Neuronal stem cell (in vitro differentiated cells): ENCODE data around the gene COL2A1.
A peak's percentile ranks its signal among the peaks of the same experiment; 100 is the strongest.

Source experiments
- DNase-seq: peaks from one replicate; pipeline ENCODE4 v3.0.0-alpha.2; 2013; ENCODE audit warnings: low spot score
- H2AFZ ChIP-seq: one replicate; pipeline ENCODE4 v1.6.1; 2013; ENCODE audit warnings: mild to moderate bottlenecking, low read length, inconsistent platforms
- H2AK5ac ChIP-seq: 2 replicates; pipeline ENCODE4 v1.6.1; 2013; ENCODE audit warnings: low read depth, mild to moderate bottlenecking, inconsistent platforms, low read length, moderate library complexity, mixed read lengths
- H2BK120ac ChIP-seq: 2 replicates; pipeline ENCODE4 v1.6.1; 2013; ENCODE audit warnings: low read depth, mild to moderate bottlenecking, inconsistent platforms, low read length, moderate library complexity, mixed read lengths
- H2BK12ac ChIP-seq: one replicate; pipeline ENCODE4 v1.6.1; 2013; ENCODE audit warnings: low read length, inconsistent platforms
- H2BK15ac ChIP-seq: 2 replicates; pipeline ENCODE4 v1.6.1; 2013; ENCODE audit warnings: mild to moderate bottlenecking, low read length, inconsistent platforms, mixed read lengths
- H2BK5ac ChIP-seq: one replicate; pipeline ENCODE4 v1.6.1; 2013; ENCODE audit warnings: inconsistent platforms, mild to moderate bottlenecking, low read length, moderate library complexity
- H3K14ac ChIP-seq: one replicate; pipeline ENCODE4 v1.6.1; 2013; ENCODE audit warnings: low read length, inconsistent platforms
- H3K18ac ChIP-seq: 2 replicates; pipeline ENCODE4 v1.6.1; 2013; ENCODE audit warnings: low read length, inconsistent platforms
- H3K23ac ChIP-seq: 2 replicates; pipeline ENCODE4 v1.6.1; 2013; ENCODE audit warnings: low read depth, mild to moderate bottlenecking, mixed read lengths, low read length, inconsistent platforms; ENCODE audit not compliant: poor library complexity
- H3K27ac ChIP-seq: replicated peaks from 3 replicates; pipeline ENCODE4 v1.5.1; 2013; ENCODE audit warnings: low read length, inconsistent platforms
- H3K27me3 ChIP-seq, 3 experiments: 2 replicates each; pipeline ENCODE4 v1.6.1; 2013; ENCODE audit warnings: low read length in 3 of 3, mild to moderate bottlenecking in 2 of 3, inconsistent platforms in 1 of 3, low read depth in 1 of 3, mixed read lengths in 1 of 3, moderate library complexity in 1 of 3; ENCODE audit not compliant: control insufficient read depth in 3 of 3, insufficient read depth in 3 of 3
- H3K36me3 ChIP-seq, 2 donors: replicated peaks in 1 of 2; 2 replicates each; pipeline ENCODE4 v1.6.1; 2013; ENCODE audit warnings: low read length in 2 of 2; ENCODE audit not compliant: control insufficient read depth in 2 of 2, insufficient read depth in 2 of 2
- H3K4ac ChIP-seq: 2 replicates; pipeline ENCODE4 v1.6.1; 2013; ENCODE audit warnings: inconsistent platforms, mild to moderate bottlenecking, low read length, moderate library complexity
- H3K4me1 ChIP-seq, 2 donors: 1 replicate in 1 of 2; 2 replicates in 1 of 2; pipeline ENCODE4 v1.6.1; 2013; ENCODE audit warnings: low read length in 2 of 2, low read depth in 1 of 2; ENCODE audit not compliant: control insufficient read depth in 2 of 2, insufficient read depth in 1 of 2
- H3K4me2 ChIP-seq: one replicate; pipeline ENCODE4 v1.6.1; 2013; ENCODE audit warnings: mild to moderate bottlenecking, low read length, inconsistent platforms; ENCODE audit not compliant: insufficient read depth, poor library complexity, severe bottlenecking
- H3K4me3 ChIP-seq, 2 donors: 2 replicates each; pipeline ENCODE4 v1.5.1; 2013; ENCODE audit warnings: low read length in 2 of 2, mild to moderate bottlenecking in 2 of 2, inconsistent platforms in 1 of 2, moderate library complexity in 1 of 2
- H3K79me1 ChIP-seq: one replicate; pipeline ENCODE4 v1.6.1; 2013; ENCODE audit warnings: low read depth, mild to moderate bottlenecking, inconsistent platforms, low read length, moderate library complexity
- H3K9ac ChIP-seq: one replicate; pipeline ENCODE4 v1.6.1; 2013; ENCODE audit warnings: mild to moderate bottlenecking, low read depth, low read length, inconsistent platforms; ENCODE audit not compliant: poor library complexity
- H3K9me3 ChIP-seq, 2 donors: replicated peaks in 1 of 2; 2 replicates each; pipeline versions ENCODE3 to v1.6.1; 2013; ENCODE audit warnings: low read length in 2 of 2, mild to moderate bottlenecking in 2 of 2, inconsistent platforms in 1 of 2, low read depth in 1 of 2, mixed read lengths in 1 of 2, moderate library complexity in 1 of 2; ENCODE audit not compliant: control insufficient read depth in 2 of 2, insufficient read depth in 1 of 2
- H4K8ac ChIP-seq: one replicate; pipeline ENCODE4 v1.6.1; 2013; ENCODE audit warnings: low read depth, mild to moderate bottlenecking, inconsistent platforms, low read length, moderate library complexity
- H4K91ac ChIP-seq: one replicate; pipeline ENCODE4 v1.6.1; 2013; ENCODE audit warnings: low read length, low read depth, mild to moderate bottlenecking, inconsistent platforms; ENCODE audit not compliant: poor library complexity
- whole genome bisulfite sequencing, 2 donors: extraction: QIAGEN DNeasy Blood & Tissue Kit; methylation state at CpG; one replicate each; pipeline ENCODE4 v1.1.7; 2013; ENCODE audit warnings: missing lambda C conversion rate in 2 of 2, mixed read lengths in 1 of 2; ENCODE audit not compliant: insufficient read length in 2 of 2, insufficient replicate concordance in 1 of 2; ENCODE audit errors: extremely low coverage in 2 of 2; 5-methylcytosine and 5-hydroxymethylcytosine counted together

COL2A1 gene

GRCh38 chr12:47980197-47980596 lies 24.1 kb downstream of the COL2A1 start:
- H3K23ac ChIP-seq: peak overlapping the region; percentile 37
- H2BK12ac ChIP-seq: no peak overlapping the region
- WGBS, 2 donors: no CpG with 5 or more reads among the region's 7 CpGs
- H2AK5ac ChIP-seq: no peak overlapping the region
- H3K4me2 ChIP-seq: no peak overlapping the region
- H3K4me3 ChIP-seq: no peak overlapping the region
- H2AFZ ChIP-seq: no peak overlapping the region
- H3K4ac ChIP-seq: no peak overlapping the region
- H4K91ac ChIP-seq: no peak overlapping the region
- peaks cover 3% of the 10 kb centered on the region for H3K79me1 ChIP-seq
- peaks cover 0 to 2% of the 10 kb centered on the region in 2 donors for H3K9me3 ChIP-seq
- H3K27ac ChIP-seq: no peak overlapping the region
- H3K9ac ChIP-seq: peak overlapping the region; percentile 5
- H4K8ac ChIP-seq: no peak overlapping the region
- no peak overlapping the region for H2BK120ac ChIP-seq
- H3K4me1 ChIP-seq: no peaks in the 10 kb centered on the region
- H3K27me3 ChIP-seq: no peaks in the 10 kb centered on the region
- H3K18ac ChIP-seq: no peak overlapping the region
- no peak for DNase-seq
- no peak overlapping the region for H2BK15ac ChIP-seq
- no peak overlapping the region for H2BK5ac ChIP-seq
- no peak overlapping the region for H3K14ac ChIP-seq
- peaks cover 98 to 100% of the 10 kb centered on the region in 2 donors for H3K36me3 ChIP-seq

DNA sequence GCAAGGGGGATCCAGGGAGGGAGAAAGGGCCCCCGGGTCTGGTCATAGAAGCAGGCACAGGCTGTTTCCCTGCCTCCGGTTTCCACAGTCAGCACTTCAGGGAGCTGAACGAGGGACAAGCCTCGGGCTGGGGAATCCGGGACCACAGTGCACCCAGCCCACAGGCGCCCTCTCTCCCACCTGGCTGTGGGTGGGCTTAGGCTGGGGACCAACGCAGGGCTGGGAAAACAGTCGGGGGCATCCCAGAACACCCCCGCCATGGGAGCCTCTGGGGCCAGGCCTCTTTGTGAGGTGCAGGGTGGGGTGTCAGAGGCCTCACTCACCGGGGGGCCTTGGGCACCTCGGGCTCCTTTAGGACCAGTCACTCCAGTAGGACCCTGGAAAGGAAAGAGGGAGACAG lies 24.6 kb downstream of the COL2A1 start:
- H3K4me2 ChIP-seq: no peak overlapping the region
- no peak overlapping the region for H3K23ac ChIP-seq
- H2AFZ ChIP-seq: no peak overlapping the region
- no peak overlapping the region for H2BK15ac ChIP-seq
- no peak overlapping the region for H2BK120ac ChIP-seq
- H3K36me3 ChIP-seq: peaks cover 98 to 100% of the 10 kb centered on the region in 2 donors
- no peak overlapping the region for H3K18ac ChIP-seq
- H3K14ac ChIP-seq: no peak overlapping the region
- H2BK12ac ChIP-seq: no peak overlapping the region
- H3K9me3 ChIP-seq: peaks cover 0 to 2% of the 10 kb centered on the region in 2 donors
- H3K27ac ChIP-seq: no peak overlapping the region
- peaks cover 3% of the 10 kb centered on the region for H3K79me1 ChIP-seq
- no peak overlapping the region for H2AK5ac ChIP-seq
- no peak overlapping the region for H3K9ac ChIP-seq
- H3K27me3 ChIP-seq: no peaks in the 10 kb centered on the region
- no peak overlapping the region for H4K91ac ChIP-seq
- no CpG with 5 or more reads among the region's 11 CpGs for WGBS, 2 donors
- H3K4ac ChIP-seq: no peak overlapping the region
- no peak overlapping the region for H3K4me3 ChIP-seq
- H3K4me1 ChIP-seq: no peaks in the 10 kb centered on the region
- H4K8ac ChIP-seq: no peak overlapping the region
- DNase-seq: no peak
- H2BK5ac ChIP-seq: no peak overlapping the region

DNA sequence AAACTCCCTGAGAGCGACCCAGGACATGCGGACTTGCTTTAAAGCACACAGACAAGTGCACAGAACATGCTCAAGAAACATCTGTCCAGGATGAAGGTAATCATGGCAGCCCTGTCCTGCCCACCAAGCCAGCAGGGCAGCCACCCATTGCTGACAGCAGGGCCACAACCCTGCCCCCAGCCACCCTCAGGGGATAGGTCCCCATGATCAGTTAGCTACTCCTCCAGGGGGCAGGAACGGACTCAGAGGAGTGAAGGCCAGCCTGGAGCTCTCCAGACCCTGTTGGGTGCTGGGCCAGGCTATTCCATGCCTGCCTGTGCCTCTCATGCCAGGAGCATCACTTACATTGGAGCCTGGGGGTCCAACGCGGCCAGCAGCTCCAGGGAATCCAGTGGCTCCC lies 25.1 kb downstream of the COL2A1 start:
- H3K9ac ChIP-seq: no peak overlapping the region
- H3K27me3 ChIP-seq: no peaks in the 10 kb centered on the region
- H2BK12ac ChIP-seq: no peak overlapping the region
- H3K23ac ChIP-seq: peak overlapping the region; percentile 0
- no peaks in the 10 kb centered on the region for H3K4me1 ChIP-seq
- peaks cover 3% of the 10 kb centered on the region for H3K79me1 ChIP-seq
- no peak overlapping the region for H3K18ac ChIP-seq
- H3K4ac ChIP-seq: no peak overlapping the region
- no peak overlapping the region for H3K14ac ChIP-seq
- H4K8ac ChIP-seq: no peak overlapping the region
- DNase-seq: no peak
- peaks cover 0 to 2% of the 10 kb centered on the region in 2 donors for H3K9me3 ChIP-seq
- H2AFZ ChIP-seq: no peak overlapping the region
- H3K27ac ChIP-seq: no peak overlapping the region
- H3K36me3 ChIP-seq: peaks cover 98 to 100% of the 10 kb centered on the region in 2 donors
- H2BK5ac ChIP-seq: no peak overlapping the region
- no peak overlapping the region for H3K4me3 ChIP-seq
- H2BK120ac ChIP-seq: no peak overlapping the region
- H4K91ac ChIP-seq: no peak overlapping the region
- no peak overlapping the region for H2BK15ac ChIP-seq
- H2AK5ac ChIP-seq: no peak overlapping the region
- WGBS, 2 donors: no CpG with 5 or more reads among the region's 5 CpGs
- no peak overlapping the region for H3K4me2 ChIP-seq

- H4K91ac ChIP-seq: no peak overlapping the region
- H3K23ac ChIP-seq: peak overlapping the region; percentile 75
- no peak overlapping the region for H4K8ac ChIP-seq
- H2BK120ac ChIP-seq: no peak overlapping the region
- no peak overlapping the region for H3K14ac ChIP-seq
- H3K9ac ChIP-seq: no peak overlapping the region
- H3K79me1 ChIP-seq: peaks cover 3% of the 10 kb centered on the region
- no peak overlapping the region for H2AFZ ChIP-seq
- H3K18ac ChIP-seq: no peak overlapping the region
- no CpG with 5 or more reads among the region's 7 CpGs for WGBS, 2 donors
- H3K9me3 ChIP-seq: peaks cover 0 to 2% of the 10 kb centered on the region in 2 donors
- H3K4me1 ChIP-seq: no peaks in the 10 kb centered on the region
- peaks cover 98 to 100% of the 10 kb centered on the region in 2 donors for H3K36me3 ChIP-seq
- no peak overlapping the region for H3K4me3 ChIP-seq
- no peak overlapping the region for H3K27ac ChIP-seq
- H2BK5ac ChIP-seq: no peak overlapping the region
- no peak overlapping the region for H3K4ac ChIP-seq
- no peaks in the 10 kb centered on the region for H3K27me3 ChIP-seq
- H3K4me2 ChIP-seq: no peak overlapping the region
- no peak for DNase-seq
- no peak overlapping the region for H2BK12ac ChIP-seq
- H2AK5ac ChIP-seq: no peak overlapping the region
- no peak overlapping the region for H2BK15ac ChIP-seq
Measured at GRCh38 chr12:47978598-47978873, 25.7 kb downstream of the COL2A1 start.
